GM18519 (cell line): ENCODE data around the gene SLC13A4.
"Not testable (repeated sequence)": the region's sequence is repeated elsewhere in the genome, so short reads cannot be mapped to it uniquely, and the experiment has no call there.

ENCODE experiments used
- ATAC-seq: cut with Tn5 transposase; IDR thresholded peaks from one replicate; pipeline ENCODE4 v1.9.1; 2021; ENCODE audit warnings: mild to moderate bottlenecking, moderate library complexity; ENCODE audit not compliant: unreplicated experiment, low FRiP score

Gene SLC13A4

DNA sequence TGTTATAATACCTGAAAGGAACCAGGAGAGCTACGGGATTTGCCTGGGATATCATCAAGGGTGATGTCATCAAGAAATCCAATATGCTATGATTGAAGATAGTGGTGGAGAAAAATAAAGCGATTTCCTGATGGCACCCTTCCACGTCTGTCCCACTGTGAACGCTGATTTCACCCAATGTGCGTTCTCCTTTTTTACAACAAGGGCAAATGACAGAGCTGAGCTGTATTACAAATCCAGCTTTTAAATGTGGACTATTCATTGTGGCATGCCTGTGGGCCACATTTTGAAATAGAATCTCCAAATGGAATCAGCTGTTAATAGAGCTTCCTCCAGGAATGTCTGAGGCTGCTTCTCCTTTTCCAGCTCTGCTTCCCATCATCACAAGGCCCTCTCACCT, 23.3 kb downstream of the SLC13A4 start:
- no peak for ATAC-seq

DNA sequence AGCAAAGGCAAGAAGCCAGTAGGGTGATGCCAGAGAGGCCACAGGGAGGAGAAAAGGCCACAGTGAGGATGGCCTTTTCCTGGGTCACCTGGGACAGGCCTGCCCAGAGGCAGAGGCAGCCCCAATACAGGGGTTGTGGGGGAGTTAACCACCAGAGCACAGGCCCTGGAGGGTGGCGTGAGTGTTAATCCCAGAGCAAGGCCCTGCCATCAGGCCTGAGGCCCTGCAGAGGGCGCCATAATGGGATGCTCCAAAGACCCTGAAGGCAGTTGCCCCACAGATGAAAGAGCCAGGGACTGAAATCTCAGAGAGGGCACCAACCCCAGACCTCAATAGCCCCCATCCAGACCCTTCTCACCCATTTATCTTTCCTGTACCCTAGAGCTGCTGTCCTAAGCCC, 23.9 kb downstream of the SLC13A4 start:
- ATAC-seq: peak; percentile 42

DNA sequence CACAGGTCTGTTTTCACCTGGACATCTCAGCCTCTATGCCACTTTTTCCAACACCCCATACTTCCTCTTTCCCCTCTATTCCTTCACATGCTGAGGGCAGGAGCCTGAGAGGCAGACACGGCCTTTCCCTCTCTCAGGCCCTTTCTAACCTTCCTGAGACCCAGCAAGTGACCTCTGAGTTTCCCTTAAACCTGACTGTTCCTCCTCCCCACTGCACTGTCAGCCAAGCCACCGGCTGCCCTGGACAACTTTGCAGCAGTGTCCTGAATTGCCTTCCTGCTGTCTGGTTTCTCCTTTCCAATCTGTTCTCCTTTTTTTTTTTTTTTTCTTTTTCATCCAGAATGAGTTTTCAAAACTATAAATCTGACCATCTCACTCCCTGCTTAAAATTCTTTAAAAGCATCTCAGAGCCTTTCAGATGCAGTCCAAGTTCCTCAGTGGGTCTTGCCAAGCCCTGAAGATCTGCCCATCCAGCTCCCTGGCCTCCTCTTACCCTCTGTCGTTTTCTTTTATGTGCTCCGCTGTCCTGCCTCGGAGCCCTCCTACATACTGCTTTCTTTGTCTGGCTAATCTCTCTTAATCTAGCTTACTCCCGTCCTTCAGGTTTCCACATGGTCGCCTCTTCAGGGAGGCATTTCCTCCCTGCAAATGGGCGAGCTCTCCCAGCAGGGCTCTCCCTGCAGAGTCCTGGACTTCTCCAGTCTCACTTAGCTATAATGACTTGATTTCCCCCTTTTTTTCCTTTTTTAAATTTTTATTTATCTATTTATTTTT, 30.5 kb downstream of the SLC13A4 start:
- no peak for ATAC-seq

DNA sequence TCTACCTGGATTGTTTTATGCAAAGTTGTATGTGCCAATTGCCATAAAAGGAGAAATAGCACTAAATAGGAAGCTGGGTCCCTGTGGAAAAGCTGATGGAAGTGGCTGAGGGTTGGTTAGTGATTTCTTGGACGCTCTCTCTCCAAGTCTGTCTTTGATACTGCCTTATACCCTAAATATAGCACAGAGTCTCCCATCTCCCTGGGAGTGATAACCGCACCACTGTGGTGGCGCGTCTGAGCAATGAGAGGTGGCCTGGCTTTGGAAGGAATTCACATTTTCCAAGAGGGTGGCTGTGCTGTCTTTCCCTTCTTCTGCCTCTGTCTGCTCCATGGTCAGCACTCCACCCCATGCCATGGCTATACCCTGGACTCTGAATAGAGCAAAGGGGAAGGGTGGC, 34.4 kb downstream of the SLC13A4 start:
- ATAC-seq: no peak

DNA sequence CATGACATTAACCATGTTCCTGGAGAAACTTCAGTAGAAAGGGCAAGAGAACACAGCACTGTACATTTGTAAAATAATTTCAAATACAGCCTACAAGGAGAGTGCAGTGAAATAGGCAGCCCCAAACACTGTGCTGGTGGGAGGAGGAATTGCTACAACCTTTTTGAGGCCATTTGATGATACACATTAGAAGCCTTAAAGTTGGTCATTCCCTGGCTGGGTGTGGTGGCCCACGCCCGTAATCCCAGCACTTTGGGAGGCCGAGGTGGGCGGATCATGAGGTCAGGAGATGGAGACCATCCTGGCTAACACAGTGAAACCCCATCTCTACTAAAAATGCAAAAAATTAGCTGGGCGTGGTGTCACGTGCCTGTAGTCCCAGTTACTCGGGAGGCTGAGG, 35.4 kb downstream of the SLC13A4 start:
- ATAC-seq: not testable (repeated sequence)

DNA sequence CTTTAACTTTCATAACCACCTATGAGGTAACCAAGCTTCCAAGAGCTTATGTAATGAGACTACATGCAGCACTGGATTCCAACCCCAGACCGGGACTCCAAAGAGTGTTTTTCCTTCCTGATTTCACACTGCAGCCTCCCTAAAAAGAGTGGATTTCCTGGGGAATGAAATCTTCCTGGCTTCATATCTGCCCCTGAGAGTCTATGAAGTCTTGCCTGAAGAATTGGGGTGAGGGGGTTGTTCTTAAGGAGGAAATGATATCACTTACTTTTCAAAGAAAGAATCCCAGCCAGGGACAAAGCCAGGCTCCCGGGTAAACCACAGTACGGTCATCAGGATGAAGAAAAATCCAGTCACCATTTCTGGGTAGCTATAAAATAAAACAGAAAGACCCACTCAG, 35.9 kb downstream of the SLC13A4 start:
- ATAC-seq: no peak

DNA sequence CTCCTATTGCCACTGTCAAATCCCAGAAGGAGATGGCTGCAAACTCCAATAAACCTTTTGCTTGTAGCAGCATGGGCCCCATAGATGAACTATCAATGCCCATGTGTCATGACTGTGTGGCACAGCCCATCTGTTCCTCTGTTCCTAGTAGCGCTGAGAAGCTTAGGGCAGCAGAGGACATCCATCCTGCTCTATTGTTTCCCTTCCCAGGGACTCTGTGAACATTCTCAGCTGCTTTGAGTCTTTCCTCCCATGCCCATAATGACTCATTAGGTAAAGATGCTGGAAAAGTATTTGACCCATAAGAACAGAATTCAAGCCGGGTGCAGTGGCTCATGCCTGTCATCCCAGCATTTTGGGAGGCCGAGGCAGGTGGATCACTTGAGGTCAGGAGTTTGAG, 37.4 kb downstream of the SLC13A4 start:
- ATAC-seq: no peak

DNA sequence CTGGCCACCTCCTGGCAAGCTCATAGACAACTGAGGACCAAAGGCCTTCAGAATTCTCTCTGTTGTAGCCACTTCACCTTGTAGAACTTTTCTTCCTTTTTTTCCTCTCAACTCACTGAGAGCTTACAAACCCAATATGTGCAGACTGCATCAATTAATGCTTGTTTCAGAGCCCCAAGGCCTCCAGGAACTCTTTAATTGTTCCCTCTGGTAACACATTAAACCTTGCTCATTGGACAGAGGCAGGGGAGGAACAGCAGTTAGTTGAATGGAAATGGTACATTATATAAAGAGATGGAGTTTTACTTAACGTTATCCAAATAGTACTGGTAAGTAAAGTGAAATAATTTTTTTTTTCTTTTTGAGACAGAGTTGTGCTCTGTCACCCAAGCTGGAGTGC, 40.5 kb downstream of the SLC13A4 start:
- no peak for ATAC-seq

DNA sequence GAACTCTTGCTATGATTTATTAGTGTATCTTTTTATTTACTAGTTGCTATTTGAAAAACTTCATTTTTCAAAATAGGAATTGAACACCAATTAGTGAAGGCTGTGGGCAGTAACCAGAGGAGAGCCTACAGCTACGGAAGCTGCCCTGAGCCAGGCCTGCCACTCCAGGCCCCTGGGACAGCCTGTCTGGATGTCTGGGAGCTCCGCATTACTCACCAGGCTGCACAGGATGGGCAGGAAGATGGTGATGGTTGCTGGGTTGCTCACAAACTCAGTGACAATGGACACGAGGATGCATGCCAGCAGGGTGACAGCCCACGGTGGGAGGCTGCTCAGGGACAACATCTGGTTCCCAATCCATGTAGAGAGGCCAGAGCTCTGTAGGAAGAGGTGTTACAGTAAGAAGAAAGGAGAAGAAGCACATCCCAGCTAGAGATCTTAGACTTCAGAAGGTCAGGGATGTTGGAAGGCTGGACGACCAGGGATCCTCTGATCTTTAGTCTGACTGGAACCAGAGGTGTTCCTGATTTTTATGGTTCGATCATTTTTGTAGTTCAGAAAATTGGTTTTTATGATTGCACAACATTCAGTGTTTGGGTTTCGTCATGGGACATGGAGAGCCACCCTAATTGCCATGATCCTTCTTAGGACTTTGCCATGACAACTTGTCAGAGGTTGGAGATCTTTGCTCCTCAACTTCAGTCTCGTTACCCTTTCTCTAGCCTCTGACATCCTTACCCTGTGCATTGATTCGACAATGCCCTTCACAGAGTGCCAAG, 42.5 kb downstream of the SLC13A4 start:
- ATAC-seq: no peak

DNA sequence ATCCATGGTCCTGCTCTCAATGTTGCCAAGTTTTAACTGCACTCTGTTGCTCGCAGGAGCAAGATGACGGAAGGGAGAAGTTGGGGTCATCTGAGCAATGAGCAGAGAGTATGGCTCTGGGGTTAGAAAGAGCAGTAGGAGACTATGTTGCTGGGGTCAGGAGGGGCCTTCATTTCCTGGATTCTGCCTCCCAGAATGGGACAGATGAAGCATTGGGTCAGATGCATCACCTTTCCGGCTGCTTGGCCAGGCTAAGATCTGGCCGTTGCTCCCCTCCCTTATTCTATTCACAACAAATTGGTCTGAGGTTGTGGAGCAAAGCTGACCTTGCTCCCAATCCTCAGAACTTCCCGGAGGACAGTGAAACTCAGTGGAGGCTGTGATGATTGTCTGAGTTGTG, 43.3 kb downstream of the SLC13A4 start:
- ATAC-seq: no peak

DNA sequence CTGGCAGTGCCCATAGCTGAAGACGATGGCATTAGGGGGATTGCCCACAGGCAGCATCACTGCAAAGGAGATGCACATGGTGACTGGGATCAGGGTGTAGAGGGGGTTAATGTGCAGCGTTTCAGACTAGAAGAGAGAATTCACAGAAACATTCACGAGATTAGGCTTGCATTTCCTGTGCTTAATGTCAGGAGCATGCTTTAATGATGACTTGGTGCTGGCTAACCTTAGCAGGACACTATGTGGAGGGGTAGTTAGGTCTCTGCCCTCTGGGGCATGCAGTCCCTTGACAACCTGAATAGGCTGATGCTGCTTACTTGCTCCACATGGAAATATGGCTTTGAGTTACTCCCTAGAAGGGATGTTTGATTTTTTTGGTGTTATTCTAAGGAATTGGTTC, 43.9 kb downstream of the SLC13A4 start:
- ATAC-seq: no peak

DNA sequence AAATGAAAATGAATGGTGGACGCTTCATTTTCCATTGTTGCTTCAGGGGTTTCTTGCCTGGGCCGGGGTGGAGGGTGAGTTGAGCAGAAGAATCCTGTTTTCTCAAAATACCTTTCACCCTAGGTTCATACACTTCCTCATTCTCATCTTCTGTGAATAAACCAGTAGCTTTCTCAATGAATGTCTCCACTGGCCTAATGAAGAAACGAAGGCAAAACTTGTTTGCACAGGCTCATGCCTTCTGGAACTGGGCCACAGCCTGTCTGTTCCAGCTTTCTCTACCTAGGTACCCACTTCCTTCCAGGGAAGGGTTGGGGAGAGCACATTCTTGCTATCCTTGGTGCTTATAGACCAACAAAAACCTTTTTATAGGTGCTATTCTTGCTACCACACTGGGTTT, 44.4 kb downstream of the SLC13A4 start:
- no peak for ATAC-seq

DNA sequence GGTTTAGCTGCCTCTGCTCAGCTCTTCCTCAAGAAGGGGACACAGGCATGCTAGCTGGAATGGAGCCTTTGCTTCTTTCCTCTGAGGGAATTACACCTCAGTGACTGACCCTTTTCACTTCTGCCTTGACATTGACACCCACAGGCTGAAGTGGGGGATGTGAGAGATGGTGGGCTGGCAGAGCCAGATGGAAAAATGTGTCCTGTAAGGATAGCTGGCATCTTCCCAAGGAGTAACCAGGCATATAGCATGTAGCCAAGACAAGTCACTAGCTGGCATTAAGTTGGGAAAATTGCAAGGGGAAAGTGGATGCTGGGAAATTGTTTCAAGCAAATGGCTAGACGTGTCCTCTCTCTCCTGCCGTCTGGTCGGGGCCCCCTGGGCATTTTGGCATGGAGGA, 45.8 kb downstream of the SLC13A4 start:
- no peak for ATAC-seq

DNA sequence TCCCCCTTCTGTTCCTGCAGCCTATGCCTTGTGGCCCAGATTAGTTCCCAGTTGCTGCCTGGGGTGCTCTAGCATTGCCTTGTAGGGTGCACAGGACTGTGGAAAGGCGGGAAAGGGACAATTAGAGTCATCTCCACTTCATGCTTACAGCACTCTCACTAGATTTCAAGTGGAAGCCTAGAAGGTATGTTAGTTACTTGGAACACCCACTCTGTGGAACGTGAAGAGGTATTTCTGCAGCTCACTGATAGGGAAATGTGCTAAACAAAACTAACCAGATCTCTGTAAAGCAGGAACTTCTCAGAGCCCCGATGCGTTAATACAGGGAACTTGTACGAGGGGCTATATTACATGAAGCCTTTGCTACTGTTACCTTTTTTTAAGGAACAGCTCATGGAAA, 46.2 kb downstream of the SLC13A4 start:
- no peak for ATAC-seq

DNA sequence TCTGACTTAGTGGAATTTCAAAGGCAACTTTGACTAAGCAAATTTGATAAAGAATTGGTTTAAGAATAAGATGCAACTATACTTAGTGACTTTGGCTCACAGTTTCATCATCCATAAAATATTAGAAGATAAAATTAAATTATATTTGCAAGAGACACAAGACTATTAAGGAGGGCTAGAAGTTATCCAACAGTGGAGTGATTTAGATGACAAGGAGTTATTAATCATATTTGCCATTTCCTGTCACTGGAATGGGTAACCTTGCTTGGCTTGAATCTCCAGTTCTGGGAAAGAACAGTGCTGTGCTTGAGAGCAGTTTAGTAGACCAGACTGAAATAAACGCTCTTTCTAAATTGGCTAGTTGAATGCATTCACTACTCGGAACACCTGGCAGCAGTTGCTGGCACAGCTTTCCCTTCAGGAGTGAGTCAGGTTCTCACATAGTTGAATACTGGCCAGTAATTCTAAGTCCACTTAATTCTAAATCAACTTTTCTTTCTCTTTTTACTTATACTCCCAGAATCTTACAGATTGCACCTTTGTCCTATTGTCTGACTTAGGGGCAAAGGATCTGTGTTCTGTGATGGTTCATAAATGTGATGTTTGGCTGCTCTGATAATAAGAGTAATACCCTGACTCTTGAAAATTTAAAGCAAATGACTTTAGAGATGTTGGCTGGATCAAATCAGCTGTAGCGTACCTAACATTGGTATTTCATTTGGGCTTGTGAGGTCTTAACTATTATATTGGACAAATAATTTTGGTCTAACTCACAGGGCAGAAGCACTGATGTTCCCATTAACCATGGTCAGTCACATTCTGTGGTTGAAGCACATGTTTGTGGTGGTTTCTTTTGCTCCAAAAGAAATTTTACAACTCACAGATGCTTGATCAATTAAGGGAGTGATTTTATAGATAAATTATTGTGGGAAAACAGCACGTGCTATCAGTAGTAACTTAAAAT, 49.1 kb downstream of the SLC13A4 start:
- ATAC-seq: no peak

DNA sequence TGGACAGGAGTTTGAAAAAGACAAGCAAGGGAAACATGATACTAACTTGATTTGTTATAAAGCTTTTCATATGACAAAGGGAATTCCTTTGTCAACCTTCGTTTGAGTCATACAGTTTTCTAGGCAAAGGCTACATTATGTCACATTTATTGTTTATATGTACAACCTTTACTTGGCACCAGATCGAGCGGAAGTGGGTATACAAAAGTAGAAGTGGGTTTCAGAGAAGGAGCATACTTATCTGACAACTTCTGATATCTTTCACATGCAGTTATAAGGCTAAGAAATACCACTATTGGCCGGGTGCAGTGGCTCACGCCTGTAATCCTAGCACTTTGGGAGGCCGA, 54.7 kb downstream of the SLC13A4 start:
- ATAC-seq: no peak

DNA sequence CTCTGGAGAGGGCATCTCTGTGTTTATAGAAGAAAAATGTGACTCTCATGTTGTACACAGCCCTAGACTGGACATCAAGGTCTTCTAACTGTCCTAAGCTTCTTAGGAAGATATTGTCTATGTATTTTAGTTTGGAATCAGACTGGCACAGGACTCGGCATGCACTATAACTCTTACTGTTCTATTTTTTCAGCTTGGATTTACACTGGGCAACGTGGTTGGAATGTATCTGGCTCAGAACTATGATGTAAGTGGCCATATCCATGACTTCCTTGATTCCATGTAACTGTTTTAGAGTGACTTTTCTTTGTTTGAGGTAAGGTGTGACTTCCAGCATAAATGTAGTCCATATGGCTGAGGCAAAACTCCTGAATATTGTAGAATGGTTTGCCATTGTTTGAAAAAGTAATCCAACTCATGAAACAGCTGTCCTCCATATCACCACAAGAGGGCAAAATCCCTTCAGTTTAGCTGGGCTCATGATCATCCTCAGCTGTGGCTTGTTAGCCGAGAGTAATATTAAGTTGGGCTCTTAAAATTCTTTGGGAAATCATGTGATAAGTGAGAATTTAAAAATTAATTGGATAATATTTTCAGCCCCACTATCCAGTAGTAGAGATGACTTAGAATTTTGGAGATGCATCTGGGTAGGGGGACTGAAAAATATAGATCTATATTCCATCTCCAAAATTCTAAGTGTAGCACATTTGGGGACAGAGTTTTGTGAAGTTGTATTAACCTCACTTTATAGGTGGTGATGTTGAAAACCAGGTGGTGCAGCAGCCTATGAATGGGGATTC, 55.2 kb downstream of the SLC13A4 start:
- no peak for ATAC-seq

DNA sequence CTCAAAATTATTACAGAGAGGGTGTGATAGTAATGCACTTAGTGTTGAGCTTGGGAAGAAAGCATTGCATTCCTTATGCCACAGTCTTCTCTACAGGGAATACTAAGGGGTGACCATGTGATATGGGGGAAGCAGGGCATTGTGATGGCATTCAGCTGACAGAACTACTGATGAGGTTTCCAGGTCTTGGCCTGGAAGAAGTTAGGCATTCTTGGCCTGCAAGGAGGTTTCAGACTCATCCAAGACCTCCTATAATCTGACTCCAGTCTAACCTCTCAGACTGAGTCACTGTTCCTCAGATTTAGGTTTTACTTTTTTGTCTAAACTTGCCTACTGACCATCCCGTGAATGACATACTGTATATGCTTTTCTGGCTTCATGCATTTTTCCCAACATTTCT, 57.8 kb downstream of the SLC13A4 start:
- ATAC-seq: no peak

DNA sequence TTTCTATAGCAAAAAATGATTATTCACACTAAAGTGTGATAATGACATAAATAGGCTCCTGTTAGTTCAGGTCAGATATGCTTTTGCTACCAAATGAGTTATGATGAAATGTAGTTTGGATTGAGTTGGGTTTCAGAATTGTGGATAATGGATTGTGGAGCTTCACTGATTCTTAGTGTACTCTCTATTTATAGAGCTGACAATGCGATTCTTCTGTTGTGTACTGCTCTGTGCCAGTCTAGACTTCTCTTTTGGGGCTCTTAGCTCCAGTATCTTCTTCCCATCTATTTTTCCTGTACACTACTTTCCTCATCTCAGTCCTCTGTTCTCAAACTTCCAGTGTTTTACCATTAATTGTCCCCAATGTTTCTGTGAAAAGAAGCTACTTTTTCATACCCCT, 58.2 kb downstream of the SLC13A4 start:
- no peak for ATAC-seq

DNA sequence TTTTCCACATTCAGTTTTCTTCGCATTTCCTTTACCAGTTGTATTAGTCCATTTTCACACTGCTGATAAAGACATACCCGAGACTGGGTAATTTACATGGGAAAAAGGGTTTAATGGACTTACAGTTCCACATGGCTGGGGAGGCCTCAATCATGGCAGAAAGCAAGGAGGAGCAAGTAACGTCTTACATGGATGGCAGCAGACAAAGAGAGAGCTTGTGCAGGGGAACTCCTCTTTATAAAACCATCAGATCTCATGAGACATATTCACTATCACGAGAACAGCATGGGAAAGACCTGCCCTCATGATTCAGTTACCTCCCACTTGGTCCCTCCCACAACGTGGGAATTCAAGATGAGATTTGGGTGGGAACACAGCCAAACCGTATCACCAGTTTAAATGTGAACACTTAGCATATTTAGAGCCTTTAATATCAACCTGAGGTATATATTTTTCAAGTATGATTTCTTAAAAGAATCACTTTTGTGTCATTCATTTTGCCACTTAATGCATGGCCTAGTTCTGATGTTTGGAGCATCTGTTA, 59.1 kb downstream of the SLC13A4 start:
- ATAC-seq: not testable (repeated sequence)
